WTC11 (cell line): Measurements from ENCODE around the gene RPS21. TPM values are rescaled to one million over a fixed set of nuclear protein-coding genes. Genes with fewer than 3 reads are reported as not detected.

Experiments used
- ATAC-seq: fragments of 200-7000 bp; cut with Tn5 transposase; 2 replicates; pipeline ENCODE4 v1.10.0; 2021; ENCODE audit warnings: mild to moderate bottlenecking, moderate library complexity
- CTCF ChIA-PET: fragments of 300-600 bp; sonication (Branson Sonifier 250); formaldehyde crosslinking; loops from one replicate; lab custom pipeline; 2021; ENCODE audit warnings: antibody characterized with exemption; lab: Charles Lee
- POLR2A ChIA-PET: fragments of 350-600 bp; sonication (Branson Sonifier 250); formaldehyde crosslinking; loops from one replicate; lab custom pipeline; 2021; ENCODE audit warnings: antibody characterized with exemption; lab: Charles Lee
- DNase-seq: peaks from one replicate; pipeline ENCODE4 v3.0.0; 2021; ENCODE audit warnings: low spot score
- H3K27ac Mint-ChIP-seq: 2 replicates; pipeline ENCODE4 v1.8.0; 2021; ENCODE audit warnings: mixed read lengths
- H3K27me3 Mint-ChIP-seq: 2 replicates; pipeline ENCODE4 v1.8.0; 2021; ENCODE audit warnings: low read depth, mild to moderate bottlenecking, moderate library complexity, mixed read lengths
- H3K36me3 Mint-ChIP-seq: 2 replicates; pipeline ENCODE4 v1.8.0; 2021; ENCODE audit warnings: mixed read lengths
- H3K4me1 Mint-ChIP-seq: 2 replicates; pipeline ENCODE4 v1.8.0; 2022; ENCODE audit warnings: mixed read lengths
- H3K4me3 Mint-ChIP-seq: 2 replicates; pipeline ENCODE4 v1.8.0; 2021; ENCODE audit warnings: mild to moderate bottlenecking, moderate library complexity, mixed read lengths
- H3K9me3 Mint-ChIP-seq: 2 replicates; pipeline ENCODE4 v1.8.0; 2021; ENCODE audit warnings: mixed read lengths
- CBFB ChIP-seq: sonication (generic); formaldehyde crosslinking; IDR thresholded peaks from 2 replicates; pipeline ENCODE4 v1.8.1; 2022; ENCODE audit warnings: mild to moderate bottlenecking, low read depth, missing genetic modification reagents
- CREB1 ChIP-seq: sonication (generic); formaldehyde crosslinking; IDR thresholded peaks from 2 replicates; pipeline ENCODE4 v1.8.0; 2023; ENCODE audit warnings: mild to moderate bottlenecking, missing genetic modification reagents
- ELF4 ChIP-seq: sonication (generic); formaldehyde crosslinking; IDR thresholded peaks from 2 replicates; pipeline ENCODE4 v1.8.1; 2022; ENCODE audit warnings: low read depth, mild to moderate bottlenecking, moderate library complexity, missing genetic modification reagents
- GRHL2 ChIP-seq: fragments of 250-450 bp; sonication (Bioruptor Pico); IDR thresholded peaks from 2 replicates; pipeline ENCODE4 v1.8.0; 2022; ENCODE audit warnings: mild to moderate bottlenecking, moderate library complexity; ENCODE audit not compliant: insufficient replicate concordance, severe bottlenecking
- KAT7 ChIP-seq: sonication (generic); formaldehyde crosslinking; IDR thresholded peaks from 2 replicates; pipeline ENCODE4 v1.8.1; 2023; ENCODE audit warnings: missing genetic modification reagents, mild to moderate bottlenecking, borderline replicate concordance
- NFATC4 ChIP-seq: fragments of 250-450 bp; sonication (Bioruptor Pico); IDR thresholded peaks from 2 replicates; pipeline ENCODE4 v1.9.0; 2021; ENCODE audit warnings: mild to moderate bottlenecking
- NFYB ChIP-seq: sonication (generic); formaldehyde crosslinking; conservative IDR thresholded peaks from 2 replicates; pipeline ENCODE4 v1.8.0; 2022; ENCODE audit warnings: low read depth, missing genetic modification reagents
- NR2C2 ChIP-seq: sonication (generic); formaldehyde crosslinking; IDR thresholded peaks from 2 replicates; pipeline ENCODE4 v1.8.0; 2022; ENCODE audit warnings: mild to moderate bottlenecking, missing genetic modification reagents
- TP53 ChIP-seq: sonication (generic); formaldehyde crosslinking; IDR thresholded peaks from 2 replicates; pipeline ENCODE4 v1.8.1; 2023; ENCODE audit warnings: mild to moderate bottlenecking, missing genetic modification reagents
- ZNF219 ChIP-seq: sonication (generic); formaldehyde crosslinking; IDR thresholded peaks from 2 replicates; pipeline ENCODE4 v1.8.0; 2023; ENCODE audit warnings: missing genetic modification reagents, mild to moderate bottlenecking, borderline replicate concordance
- ZNF232 ChIP-seq: sonication (generic); formaldehyde crosslinking; IDR thresholded peaks from 2 replicates; pipeline ENCODE4 v1.8.0; 2022; ENCODE audit warnings: mild to moderate bottlenecking, missing genetic modification reagents
- ZNF416 ChIP-seq: fragments of 250-450 bp; sonication (Bioruptor Pico); IDR thresholded peaks from 2 replicates; pipeline ENCODE4 v1.9.0; 2021; ENCODE audit warnings: mild to moderate bottlenecking, inconsistent platforms
- total RNA-seq: library from RNA; stranded (reverse); gene quantifications from 3 replicates; pipeline ENCODE4 v1.2.3, GENCODE V29; 2021
- TF ChIP-seq, protein P1 (sequence below): sonication (generic); formaldehyde crosslinking; IDR thresholded peaks from 2 replicates; pipeline ENCODE4 v1.8.1; 2022; ENCODE audit warnings: missing genetic modification reagents, borderline replicate concordance
- TF ChIP-seq, protein P2 (sequence below): fragments of 250-450 bp; sonication (Bioruptor Pico); IDR thresholded peaks from 2 replicates; pipeline ENCODE4 v1.9.0; 2021; ENCODE audit warnings: moderate library complexity, mild to moderate bottlenecking, inconsistent platforms, borderline replicate concordance
- TF ChIP-seq, protein P3 (sequence below): sonication (generic); formaldehyde crosslinking; IDR thresholded peaks from 2 replicates; pipeline ENCODE4 v1.8.1; 2022; ENCODE audit warnings: low read depth, missing genetic modification reagents, borderline replicate concordance
- TF ChIP-seq, protein P4 (sequence below): fragments of 200-600 bp; IDR thresholded peaks from 2 replicates; pipeline ENCODE4 v1.8.0; 2022; ENCODE audit warnings: antibody characterized with exemption
- TF ChIP-seq, protein P5 (sequence below): fragments of 250-450 bp; sonication (Bioruptor Pico); IDR thresholded peaks from 2 replicates; pipeline ENCODE4 v1.9.0; 2021; ENCODE audit warnings: mild to moderate bottlenecking
- TF ChIP-seq, protein P6 (sequence below): sonication (generic); formaldehyde crosslinking; IDR thresholded peaks from 2 replicates; pipeline ENCODE4 v1.8.1; 2022; ENCODE audit warnings: mild to moderate bottlenecking, missing genetic modification reagents, moderate library complexity, borderline replicate concordance
- TF ChIP-seq, protein P7 (sequence below): sonication (generic); formaldehyde crosslinking; IDR thresholded peaks from 2 replicates; pipeline ENCODE4 v1.8.0; 2022; ENCODE audit warnings: missing genetic modification reagents

Gene RPS21
- total RNA-seq, 1 experiment from 2014 or later: 2,016 TPM

DNA sequence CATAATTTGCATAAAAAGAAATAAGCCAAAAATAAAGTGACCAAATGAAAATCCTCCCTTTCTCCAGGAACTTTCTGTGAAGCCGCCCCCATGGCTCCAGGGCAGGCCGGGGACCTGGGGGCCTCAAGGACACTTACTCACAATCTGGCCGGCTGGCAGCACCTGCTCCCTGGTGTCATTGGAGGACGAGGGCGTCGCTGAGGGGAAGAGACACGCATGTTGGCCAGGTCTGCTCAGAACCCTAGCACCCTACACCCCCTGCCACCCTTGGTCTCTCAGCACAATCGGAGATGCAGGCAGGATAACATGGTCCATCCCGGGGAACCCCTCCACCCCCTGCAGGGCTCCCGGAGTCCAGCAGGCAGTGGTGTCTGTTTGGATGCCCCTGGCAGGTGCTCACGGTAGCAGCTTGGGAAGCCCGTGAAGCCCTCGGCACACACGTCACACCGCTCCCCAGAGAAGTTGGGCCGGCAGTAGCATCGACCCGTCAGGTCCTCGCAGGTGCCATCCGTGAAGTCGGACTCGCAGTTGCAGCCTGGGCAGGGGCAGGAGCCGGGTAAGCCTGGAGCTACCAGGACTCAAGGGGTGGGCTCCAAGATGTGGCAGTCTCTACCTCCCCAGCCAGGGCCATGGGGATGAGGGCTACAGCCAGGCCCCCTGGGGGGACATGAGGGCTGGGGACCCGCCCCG lies 41.1 kb upstream of the RPS21 start (continued):
- no peak for TF ChIP-seq ZNF232 (CRISPR knock-in tag)
- TF ChIP-seq, protein P1, sequence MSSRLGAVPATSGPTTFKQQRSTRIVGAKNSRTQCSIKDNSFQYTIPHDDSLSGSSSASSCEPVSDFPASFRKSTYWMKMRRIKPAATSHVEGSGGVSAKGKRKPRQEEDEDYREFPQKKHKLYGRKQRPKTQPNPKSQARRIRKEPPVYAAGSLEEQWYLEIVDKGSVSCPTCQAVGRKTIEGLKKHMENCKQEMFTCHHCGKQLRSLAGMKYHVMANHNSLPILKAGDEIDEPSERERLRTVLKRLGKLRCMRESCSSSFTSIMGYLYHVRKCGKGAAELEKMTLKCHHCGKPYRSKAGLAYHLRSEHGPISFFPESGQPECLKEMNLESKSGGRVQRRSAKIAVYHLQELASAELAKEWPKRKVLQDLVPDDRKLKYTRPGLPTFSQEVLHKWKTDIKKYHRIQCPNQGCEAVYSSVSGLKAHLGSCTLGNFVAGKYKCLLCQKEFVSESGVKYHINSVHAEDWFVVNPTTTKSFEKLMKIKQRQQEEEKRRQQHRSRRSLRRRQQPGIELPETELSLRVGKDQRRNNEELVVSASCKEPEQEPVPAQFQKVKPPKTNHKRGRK: no peak
- TF ChIP-seq, protein P2, sequence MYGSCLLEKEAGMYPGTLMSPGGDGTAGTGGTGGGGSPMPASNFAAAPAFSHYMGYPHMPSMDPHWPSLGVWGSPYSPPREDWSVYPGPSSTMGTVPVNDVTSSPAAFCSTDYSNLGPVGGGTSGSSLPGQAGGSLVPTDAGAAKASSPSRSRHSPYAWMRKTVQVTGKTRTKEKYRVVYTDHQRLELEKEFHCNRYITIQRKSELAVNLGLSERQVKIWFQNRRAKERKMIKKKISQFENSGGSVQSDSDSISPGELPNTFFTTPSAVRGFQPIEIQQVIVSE: no peak
- TF ChIP-seq TP53 (CRISPR knock-in tag): no peak
- TF ChIP-seq, protein P3, sequence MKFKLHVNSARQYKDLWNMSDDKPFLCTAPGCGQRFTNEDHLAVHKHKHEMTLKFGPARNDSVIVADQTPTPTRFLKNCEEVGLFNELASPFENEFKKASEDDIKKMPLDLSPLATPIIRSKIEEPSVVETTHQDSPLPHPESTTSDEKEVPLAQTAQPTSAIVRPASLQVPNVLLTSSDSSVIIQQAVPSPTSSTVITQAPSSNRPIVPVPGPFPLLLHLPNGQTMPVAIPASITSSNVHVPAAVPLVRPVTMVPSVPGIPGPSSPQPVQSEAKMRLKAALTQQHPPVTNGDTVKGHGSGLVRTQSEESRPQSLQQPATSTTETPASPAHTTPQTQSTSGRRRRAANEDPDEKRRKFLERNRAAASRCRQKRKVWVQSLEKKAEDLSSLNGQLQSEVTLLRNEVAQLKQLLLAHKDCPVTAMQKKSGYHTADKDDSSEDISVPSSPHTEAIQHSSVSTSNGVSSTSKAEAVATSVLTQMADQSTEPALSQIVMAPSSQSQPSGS (CRISPR knock-in tag): no peak
- no peak for TF ChIP-seq NFYB (CRISPR knock-in tag)
- TF ChIP-seq, protein P4, sequence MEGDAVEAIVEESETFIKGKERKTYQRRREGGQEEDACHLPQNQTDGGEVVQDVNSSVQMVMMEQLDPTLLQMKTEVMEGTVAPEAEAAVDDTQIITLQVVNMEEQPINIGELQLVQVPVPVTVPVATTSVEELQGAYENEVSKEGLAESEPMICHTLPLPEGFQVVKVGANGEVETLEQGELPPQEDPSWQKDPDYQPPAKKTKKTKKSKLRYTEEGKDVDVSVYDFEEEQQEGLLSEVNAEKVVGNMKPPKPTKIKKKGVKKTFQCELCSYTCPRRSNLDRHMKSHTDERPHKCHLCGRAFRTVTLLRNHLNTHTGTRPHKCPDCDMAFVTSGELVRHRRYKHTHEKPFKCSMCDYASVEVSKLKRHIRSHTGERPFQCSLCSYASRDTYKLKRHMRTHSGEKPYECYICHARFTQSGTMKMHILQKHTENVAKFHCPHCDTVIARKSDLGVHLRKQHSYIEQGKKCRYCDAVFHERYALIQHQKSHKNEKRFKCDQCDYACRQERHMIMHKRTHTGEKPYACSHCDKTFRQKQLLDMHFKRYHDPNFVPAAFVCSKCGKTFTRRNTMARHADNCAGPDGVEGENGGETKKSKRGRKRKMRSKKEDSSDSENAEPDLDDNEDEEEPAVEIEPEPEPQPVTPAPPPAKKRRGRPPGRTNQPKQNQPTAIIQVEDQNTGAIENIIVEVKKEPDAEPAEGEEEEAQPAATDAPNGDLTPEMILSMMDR: no peak
- TF ChIP-seq NR2C2 (CRISPR knock-in tag): no peak
- TF ChIP-seq ELF4: no peak
- TF ChIP-seq ZNF416 (CRISPR knock-in tag): no peak
- no peak for TF ChIP-seq KAT7 (CRISPR knock-in tag)
- no peak for TF ChIP-seq NFATC4
- TF ChIP-seq, protein P5, sequence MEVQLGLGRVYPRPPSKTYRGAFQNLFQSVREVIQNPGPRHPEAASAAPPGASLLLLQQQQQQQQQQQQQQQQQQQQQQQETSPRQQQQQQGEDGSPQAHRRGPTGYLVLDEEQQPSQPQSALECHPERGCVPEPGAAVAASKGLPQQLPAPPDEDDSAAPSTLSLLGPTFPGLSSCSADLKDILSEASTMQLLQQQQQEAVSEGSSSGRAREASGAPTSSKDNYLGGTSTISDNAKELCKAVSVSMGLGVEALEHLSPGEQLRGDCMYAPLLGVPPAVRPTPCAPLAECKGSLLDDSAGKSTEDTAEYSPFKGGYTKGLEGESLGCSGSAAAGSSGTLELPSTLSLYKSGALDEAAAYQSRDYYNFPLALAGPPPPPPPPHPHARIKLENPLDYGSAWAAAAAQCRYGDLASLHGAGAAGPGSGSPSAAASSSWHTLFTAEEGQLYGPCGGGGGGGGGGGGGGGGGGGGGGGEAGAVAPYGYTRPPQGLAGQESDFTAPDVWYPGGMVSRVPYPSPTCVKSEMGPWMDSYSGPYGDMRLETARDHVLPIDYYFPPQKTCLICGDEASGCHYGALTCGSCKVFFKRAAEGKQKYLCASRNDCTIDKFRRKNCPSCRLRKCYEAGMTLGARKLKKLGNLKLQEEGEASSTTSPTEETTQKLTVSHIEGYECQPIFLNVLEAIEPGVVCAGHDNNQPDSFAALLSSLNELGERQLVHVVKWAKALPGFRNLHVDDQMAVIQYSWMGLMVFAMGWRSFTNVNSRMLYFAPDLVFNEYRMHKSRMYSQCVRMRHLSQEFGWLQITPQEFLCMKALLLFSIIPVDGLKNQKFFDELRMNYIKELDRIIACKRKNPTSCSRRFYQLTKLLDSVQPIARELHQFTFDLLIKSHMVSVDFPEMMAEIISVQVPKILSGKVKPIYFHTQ: no peak
- no peak for TF ChIP-seq ZNF219
- no peak for TF ChIP-seq GRHL2
- TF ChIP-seq, protein P6, sequence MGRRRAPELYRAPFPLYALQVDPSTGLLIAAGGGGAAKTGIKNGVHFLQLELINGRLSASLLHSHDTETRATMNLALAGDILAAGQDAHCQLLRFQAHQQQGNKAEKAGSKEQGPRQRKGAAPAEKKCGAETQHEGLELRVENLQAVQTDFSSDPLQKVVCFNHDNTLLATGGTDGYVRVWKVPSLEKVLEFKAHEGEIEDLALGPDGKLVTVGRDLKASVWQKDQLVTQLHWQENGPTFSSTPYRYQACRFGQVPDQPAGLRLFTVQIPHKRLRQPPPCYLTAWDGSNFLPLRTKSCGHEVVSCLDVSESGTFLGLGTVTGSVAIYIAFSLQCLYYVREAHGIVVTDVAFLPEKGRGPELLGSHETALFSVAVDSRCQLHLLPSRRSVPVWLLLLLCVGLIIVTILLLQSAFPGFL (CRISPR knock-in tag): no peak

DNA sequence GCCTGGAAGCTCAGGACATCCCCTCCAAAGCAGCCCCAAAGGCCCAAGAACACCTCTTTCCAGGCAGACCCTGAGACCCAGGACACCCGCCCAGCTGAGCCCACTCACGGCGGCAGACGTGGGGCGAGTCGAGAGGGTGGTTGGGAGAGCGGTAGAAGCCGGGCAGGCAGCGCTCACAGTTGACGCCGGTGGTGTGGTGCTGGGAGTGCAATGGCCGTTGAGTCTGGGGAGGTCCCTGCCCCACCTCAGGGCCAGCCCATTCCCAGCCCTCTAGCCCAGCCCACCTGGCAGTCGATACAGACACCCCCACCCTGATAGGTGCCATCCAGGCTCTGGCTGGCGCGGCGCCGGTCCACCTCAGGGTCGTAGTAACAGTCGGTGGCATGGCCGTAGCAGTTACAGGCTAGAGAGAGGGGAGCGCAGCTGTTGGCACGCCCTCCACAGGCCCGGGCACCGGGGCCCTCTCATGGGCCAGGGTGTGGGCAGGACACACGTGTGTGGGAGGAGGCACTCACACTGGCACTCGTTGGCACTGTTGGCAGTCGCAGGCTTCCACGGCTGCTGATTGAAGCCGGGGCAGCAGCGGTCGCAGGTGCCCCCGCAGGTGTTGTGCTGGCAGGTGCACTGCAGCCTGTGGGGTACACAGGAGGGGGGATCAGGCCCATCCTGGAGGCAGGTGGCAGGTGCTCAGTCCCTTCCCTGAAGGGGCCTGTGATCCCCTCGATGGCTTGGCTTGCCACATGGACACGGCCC lies 40.3 kb upstream of the RPS21 start:
- DNase-seq (no peak), ATAC-seq (no peak)
- H3K36me3 Mint-ChIP-seq: peaks cover 68% of the 10 kb centered on the region
- CTCF ChIA-PET: no interaction called here
- no peak overlapping the region for H3K27ac Mint-ChIP-seq
- peaks cover 2% of the 10 kb centered on the region; the same call in 1 of the 2 replicates for H3K4me1 Mint-ChIP-seq
- H3K9me3 Mint-ChIP-seq: peaks cover 9% of the 10 kb centered on the region
- H3K4me3 Mint-ChIP-seq: no peak overlapping the region
- POLR2A ChIA-PET: no interaction called here
- no peaks in the 10 kb centered on the region for H3K27me3 Mint-ChIP-seq
- TF ChIP-seq, protein P3 (CRISPR knock-in tag): no peak
- TF ChIP-seq CREB1 (CRISPR knock-in tag) (no peak), GRHL2 (no peak), CBFB (CRISPR knock-in tag) (no peak)
- TF ChIP-seq, protein P7, sequence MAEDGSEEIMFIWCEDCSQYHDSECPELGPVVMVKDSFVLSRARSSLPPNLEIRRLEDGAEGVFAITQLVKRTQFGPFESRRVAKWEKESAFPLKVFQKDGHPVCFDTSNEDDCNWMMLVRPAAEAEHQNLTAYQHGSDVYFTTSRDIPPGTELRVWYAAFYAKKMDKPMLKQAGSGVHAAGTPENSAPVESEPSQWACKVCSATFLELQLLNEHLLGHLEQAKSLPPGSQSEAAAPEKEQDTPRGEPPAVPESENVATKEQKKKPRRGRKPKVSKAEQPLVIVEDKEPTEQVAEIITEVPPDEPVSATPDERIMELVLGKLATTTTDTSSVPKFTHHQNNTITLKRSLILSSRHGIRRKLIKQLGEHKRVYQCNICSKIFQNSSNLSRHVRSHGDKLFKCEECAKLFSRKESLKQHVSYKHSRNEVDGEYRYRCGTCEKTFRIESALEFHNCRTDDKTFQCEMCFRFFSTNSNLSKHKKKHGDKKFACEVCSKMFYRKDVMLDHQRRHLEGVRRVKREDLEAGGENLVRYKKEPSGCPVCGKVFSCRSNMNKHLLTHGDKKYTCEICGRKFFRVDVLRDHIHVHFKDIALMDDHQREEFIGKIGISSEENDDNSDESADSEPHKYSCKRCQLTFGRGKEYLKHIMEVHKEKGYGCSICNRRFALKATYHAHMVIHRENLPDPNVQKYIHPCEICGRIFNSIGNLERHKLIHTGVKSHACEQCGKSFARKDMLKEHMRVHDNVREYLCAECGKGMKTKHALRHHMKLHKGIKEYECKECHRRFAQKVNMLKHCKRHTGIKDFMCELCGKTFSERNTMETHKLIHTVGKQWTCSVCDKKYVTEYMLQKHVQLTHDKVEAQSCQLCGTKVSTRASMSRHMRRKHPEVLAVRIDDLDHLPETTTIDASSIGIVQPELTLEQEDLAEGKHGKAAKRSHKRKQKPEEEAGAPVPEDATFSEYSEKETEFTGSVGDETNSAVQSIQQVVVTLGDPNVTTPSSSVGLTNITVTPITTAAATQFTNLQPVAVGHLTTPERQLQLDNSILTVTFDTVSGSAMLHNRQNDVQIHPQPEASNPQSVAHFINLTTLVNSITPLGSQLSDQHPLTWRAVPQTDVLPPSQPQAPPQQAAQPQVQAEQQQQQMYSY (CRISPR knock-in tag): no peak
